Panc1 (cell line): Measurements from ENCODE around the gene MARCHF3. TPM values are rescaled to one million over a fixed set of nuclear protein-coding genes. Genes with fewer than 3 reads are reported as not detected.
A peak's percentile ranks its signal among the peaks of the same experiment; 100 is the strongest.
"Not testable (repeated sequence)": the region's sequence is repeated elsewhere in the genome, so short reads cannot be mapped to it uniquely, and the experiment has no call there.

Source experiments
- ATAC-seq: fragments of 200-7000 bp; cut with Tn5 transposase; 2 replicates; pipeline ENCODE4 v1.9.1; 2020; ENCODE audit warnings: mild to moderate bottlenecking, moderate library complexity
- BruUV-seq: library from RNA; stranded (reverse); fragments of 400-500 nt; replicated peaks from 2 replicates; lab custom pipeline; 2021; lab: Mats Ljungman, UMichigan
- CTCF ChIA-PET: fragments of 300-600 bp; sonication (Branson Sonifier 250); formaldehyde crosslinking; loops from one replicate; lab custom pipeline; 2022; ENCODE audit warnings: antibody characterized with exemption; lab: Charles Lee
- POLR2A ChIA-PET: fragments of 300-600 bp; sonication (Branson Sonifier 250); formaldehyde crosslinking; loops from one replicate; lab custom pipeline; 2022; ENCODE audit warnings: antibody characterized with exemption; lab: Charles Lee
- DNase-seq: peaks from one replicate; pipeline ENCODE4 v3.0.0-alpha.2; 2010; ENCODE audit warnings: low read depth, low spot score
- H3K27ac ChIP-seq: 2 replicates; pipeline ENCODE4 v1.5.1; 2011; ENCODE audit warnings: mild to moderate bottlenecking, low read length, inconsistent platforms
- H3K27me3 ChIP-seq: fragments of 200-500 bp; sonication (Bioruptor generic); 2 replicates; pipeline ENCODE4 v1.6.0; 2014; ENCODE audit warnings: low read length, inconsistent platforms; ENCODE audit not compliant: control insufficient read depth, insufficient read depth
- H3K36me3 ChIP-seq: fragments of 200-500 bp; sonication (Bioruptor generic); 2 replicates; pipeline ENCODE4 v1.5.1; 2014; ENCODE audit warnings: inconsistent platforms, mild to moderate bottlenecking, low read length, moderate library complexity; ENCODE audit not compliant: control insufficient read depth, insufficient read depth
- H3K4me1 ChIP-seq: 2 replicates; pipeline ENCODE4 v1.5.1; 2011; ENCODE audit warnings: inconsistent platforms, mild to moderate bottlenecking, low read length, moderate library complexity; ENCODE audit not compliant: control insufficient read depth, insufficient read depth
- H3K4me3 ChIP-seq, 2 experiments: 2 replicates each; pipeline ENCODE4 v1.5.1; 2011 to 2012; ENCODE audit warnings: low read depth in 2 of 2, low read length in 2 of 2, mild to moderate bottlenecking in 2 of 2, inconsistent platforms in 1 of 2, moderate library complexity in 1 of 2
- H3K9me3 ChIP-seq: fragments of 200-500 bp; sonication (Bioruptor generic); 2 replicates; pipeline ENCODE4 v1.5.1; 2014; ENCODE audit warnings: low read depth, mild to moderate bottlenecking, inconsistent platforms, low read length, moderate library complexity; ENCODE audit not compliant: control insufficient read depth, insufficient read depth
- POLR2AphosphoS5 ChIP-seq: IDR thresholded peaks from 2 replicates; pipeline ENCODE4 v1.6.1; 2012; ENCODE audit warnings: mild to moderate bottlenecking, low read depth, low read length, moderate library complexity
- REST ChIP-seq, 2 experiments: IDR thresholded peaks; 2 replicates each; pipeline ENCODE4 v1.6.1; 2011 to 2012; ENCODE audit warnings: low read depth in 2 of 2, control low read depth in 1 of 2, low read length in 1 of 2, mild to moderate bottlenecking in 1 of 2, moderate library complexity in 1 of 2; ENCODE audit not compliant: insufficient read depth in 1 of 2
- SIN3A ChIP-seq: IDR thresholded peaks from 2 replicates; pipeline ENCODE4 v1.6.1; 2012; ENCODE audit warnings: low read depth, mild to moderate bottlenecking, low read length, moderate library complexity, borderline replicate concordance; ENCODE audit not compliant: insufficient read depth
- TCF7L2 ChIP-seq: IDR thresholded peaks from 2 replicates; pipeline ENCODE4 v1.6.1; 2011; ENCODE audit warnings: mild to moderate bottlenecking, low read depth, low read length, inconsistent platforms
- in situ Hi-C: cut with HindIII; loops from 2 replicates; pipeline ENCODE4 v1.10.0; 2016; ENCODE audit warnings: low sequenced_read_pairs, low pct_unique_long_range_greater_than_20kb
- intact Hi-C: fragments of 100-400 bp; cut with micrococcal nuclease; formaldehyde crosslinking; loops from one replicate; pipeline ENCODE4 v1.10.0; 2022; ENCODE audit not compliant: unreplicated experiment
- total RNA-seq: library from RNA; stranded (reverse); gene quantifications from one replicate; pipeline ENCODE4 v1.2.1, GENCODE V29; 2021; ENCODE audit not compliant: unreplicated experiment
- TF ChIP-seq, protein P1 (sequence below): fragments of 450-650 bp; IDR thresholded peaks from 2 replicates; pipeline ENCODE4 v1.5.1; 2017; ENCODE audit warnings: mild to moderate bottlenecking

Gene MARCHF3
- total RNA-seq, 1 experiment from 2014 or later = 3.0 TPM

GRCh38 chr5:126890414-126890813 is 139.9 kb downstream of the MARCHF3 start:
- H3K9me3 ChIP-seq, H3K4me3 ChIP-seq, DNase-seq, H3K27ac ChIP-seq, in situ Hi-C loops, BruUV-seq, CTCF ChIA-PET, H3K36me3 ChIP-seq, intact Hi-C loops, H3K27me3 ChIP-seq, POLR2A ChIA-PET, H3K4me1 ChIP-seq, ATAC-seq: not testable (repeated sequence)

DNA sequence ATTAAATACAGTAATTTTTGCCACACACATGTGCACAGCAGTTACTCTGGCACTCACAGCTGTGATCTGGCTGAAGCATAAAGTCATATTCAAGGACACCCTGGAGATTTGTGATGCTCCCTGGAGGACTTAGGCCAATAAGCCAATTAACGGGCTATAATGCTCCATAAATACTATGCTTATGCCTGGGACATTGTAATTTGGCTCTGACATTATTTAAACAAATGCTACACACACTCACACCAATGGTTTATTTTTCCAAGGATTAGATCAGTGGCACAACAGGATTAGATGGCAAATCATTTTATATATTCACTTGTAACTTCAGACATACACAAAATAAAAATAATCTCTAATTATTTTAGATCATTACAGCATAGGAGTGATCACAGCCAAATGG is 142.2 kb downstream of the MARCHF3 start:
- H3K27ac ChIP-seq = no peak overlapping the region
- TF ChIP-seq, protein P1, sequence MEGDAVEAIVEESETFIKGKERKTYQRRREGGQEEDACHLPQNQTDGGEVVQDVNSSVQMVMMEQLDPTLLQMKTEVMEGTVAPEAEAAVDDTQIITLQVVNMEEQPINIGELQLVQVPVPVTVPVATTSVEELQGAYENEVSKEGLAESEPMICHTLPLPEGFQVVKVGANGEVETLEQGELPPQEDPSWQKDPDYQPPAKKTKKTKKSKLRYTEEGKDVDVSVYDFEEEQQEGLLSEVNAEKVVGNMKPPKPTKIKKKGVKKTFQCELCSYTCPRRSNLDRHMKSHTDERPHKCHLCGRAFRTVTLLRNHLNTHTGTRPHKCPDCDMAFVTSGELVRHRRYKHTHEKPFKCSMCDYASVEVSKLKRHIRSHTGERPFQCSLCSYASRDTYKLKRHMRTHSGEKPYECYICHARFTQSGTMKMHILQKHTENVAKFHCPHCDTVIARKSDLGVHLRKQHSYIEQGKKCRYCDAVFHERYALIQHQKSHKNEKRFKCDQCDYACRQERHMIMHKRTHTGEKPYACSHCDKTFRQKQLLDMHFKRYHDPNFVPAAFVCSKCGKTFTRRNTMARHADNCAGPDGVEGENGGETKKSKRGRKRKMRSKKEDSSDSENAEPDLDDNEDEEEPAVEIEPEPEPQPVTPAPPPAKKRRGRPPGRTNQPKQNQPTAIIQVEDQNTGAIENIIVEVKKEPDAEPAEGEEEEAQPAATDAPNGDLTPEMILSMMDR = no peak
- TF ChIP-seq TCF7L2 (no peak), REST (IDR thresholded peaks at IDR 0.05; ENCODE audit: insufficient read depth in 1 of 2, low read depth in 2 of 2, low read length in 1 of 2) (no peak)
- H3K4me3 ChIP-seq = no peak overlapping the region
- no TSS peak for BruUV-seq
- H3K36me3 ChIP-seq = no peaks in the 10 kb centered on the region
- no peaks in the 10 kb centered on the region for H3K27me3 ChIP-seq
- H3K4me1 ChIP-seq = no peaks in the 10 kb centered on the region
- no peak for ATAC-seq
- ChIA-PET POLR2A (no interaction called here), CTCF (no interaction called here)
- H3K9me3 ChIP-seq = no peaks in the 10 kb centered on the region
- DNase-seq = no peak
- intact Hi-C loops = loop anchor here (5.0 kb wide), 1 partner anchor 1319 kb away; no protein-coding TSS in a partner anchor
- in situ Hi-C loops = no loop called here

DNA sequence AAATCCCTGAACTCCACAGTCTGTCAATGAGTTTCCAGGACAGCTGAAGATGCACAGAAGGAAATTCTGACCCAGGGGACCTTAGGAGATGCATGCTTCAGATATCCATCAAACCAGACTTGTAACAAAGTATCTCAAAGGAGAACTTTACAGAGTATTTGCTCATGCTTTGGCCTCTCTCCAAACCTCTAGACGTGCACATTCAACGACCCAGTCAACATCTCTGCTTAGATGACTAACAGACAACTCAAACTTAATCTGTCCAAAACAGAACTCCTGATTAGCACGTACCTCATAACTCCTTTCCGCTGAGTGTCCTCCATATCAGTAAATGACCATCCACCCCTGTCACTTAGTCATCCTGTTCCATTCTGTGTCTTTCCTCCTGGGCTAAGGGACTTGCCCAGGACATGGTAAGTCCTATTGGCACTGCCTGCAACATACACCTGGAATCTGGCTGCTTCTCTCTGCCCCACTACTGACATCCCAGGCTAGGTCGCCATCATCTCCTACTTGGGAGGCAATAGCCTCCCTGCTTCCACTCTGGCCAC is 146.0 kb downstream of the MARCHF3 start:
- no peak overlapping the region for H3K27ac ChIP-seq
- DNase-seq (peak; percentile 2), ATAC-seq (peak; percentile 56)
- CTCF ChIA-PET = interaction anchor here (0.6 kb wide), 1 partner anchor 106 kb away, joined by 6 read pairs; no protein-coding TSS in a partner anchor
- no TSS peak for BruUV-seq
- no peaks in the 10 kb centered on the region for H3K27me3 ChIP-seq
- H3K36me3 ChIP-seq = no peaks in the 10 kb centered on the region
- no peak overlapping the region for H3K4me3 ChIP-seq
- TF ChIP-seq REST (IDR thresholded peaks at IDR 0.05; ENCODE audit: insufficient read depth in 1 of 2, low read depth in 2 of 2, low read length in 1 of 2) (no peak), POLR2AphosphoS5 (no peak), TCF7L2 (no peak), SIN3A (no peak)
- TF ChIP-seq, protein P1 = no peak
- no peaks in the 10 kb centered on the region for H3K4me1 ChIP-seq
- POLR2A ChIA-PET = no interaction called here
- intact Hi-C loops = no loop called here
- in situ Hi-C loops = no loop called here
- no peaks in the 10 kb centered on the region for H3K9me3 ChIP-seq
